Liver (tissue), 3 donors: ENCODE results near the gene RAB27B.

Experiments
- ATF3 ChIP-seq: IDR thresholded peaks from 2 replicates; pipeline ENCODE4 v1.6.1; 2016; ENCODE audit warnings: antibody characterized with exemption
- CTCF ChIP-seq: fragments of 150-350 bp; IDR thresholded peaks from 2 replicates; pipeline ENCODE4 v1.5.1; 2017; ENCODE audit warnings: improper control_type of control experiment, low read depth, low read length; ENCODE audit not compliant: missing input control
- EGR1 ChIP-seq, 2 donors: IDR thresholded peaks; 2 replicates each; pipeline ENCODE4 v1.6.1; 2016 to 2018; ENCODE audit warnings: antibody characterized with exemption in 2 of 2, low read depth in 2 of 2
- MAX ChIP-seq: IDR thresholded peaks from 2 replicates; pipeline ENCODE4 v1.6.1; 2016; ENCODE audit warnings: antibody characterized with exemption
- SP1 ChIP-seq: IDR thresholded peaks from 2 replicates; pipeline ENCODE4 v1.6.1; 2018; ENCODE audit warnings: antibody characterized with exemption, mild to moderate bottlenecking
- donor health status: healthy.
- donor health status: healthy.

- TF ChIP-seq EGR1 (IDR thresholded peaks at IDR 0.05; ENCODE audit: low read depth in 2 of 2) (no peak), CTCF (no peak), MAX (no peak), ATF3 (no peak), SP1 (no peak)
Observed at GRCh38 chr18:54923339-54923956, 95.2 kb downstream of the RAB27B start.
